H1 (cell line): ENCODE measurements around the gene DPM2.

Source experiments
- BACH1 ChIP-seq: IDR thresholded peaks from 2 replicates; pipeline ENCODE4 v1.6.1; 2012; ENCODE audit warnings: low read length, improper control_type of control experiment
- KDM1A ChIP-seq: fragments of 200-600, 300-600 bp; sonication (generic); IDR thresholded peaks from 2 replicates; pipeline ENCODE4 v1.7.1; 2016; ENCODE audit warnings: mild to moderate bottlenecking, low read length, borderline replicate concordance
- POLR2A ChIP-seq, 2 experiments: IDR thresholded peaks; 1 replicate in 1 of 2; 2 replicates in 1 of 2; pipeline ENCODE4 v1.6.1; 2011; ENCODE audit warnings: low read depth in 2 of 2, low read length in 2 of 2, mild to moderate bottlenecking in 2 of 2; ENCODE audit errors: control extremely low read depth in 1 of 2
- POLR2AphosphoS5 ChIP-seq: IDR thresholded peaks from 2 replicates; pipeline ENCODE4 v1.6.1; 2011; ENCODE audit warnings: low read depth, low read length
- RFX5 ChIP-seq: IDR thresholded peaks from 2 replicates; pipeline ENCODE4 v1.6.1; 2011; ENCODE audit warnings: low read depth, low read length, improper control_type of control experiment, borderline replicate concordance
- YY1 ChIP-seq: IDR thresholded peaks from 2 replicates; pipeline ENCODE4 v1.6.1; 2011; ENCODE audit warnings: low read depth, mild to moderate bottlenecking, low read length
- TF ChIP-seq, protein P1 (sequence below): IDR thresholded peaks from 2 replicates; pipeline ENCODE4 v1.6.1; 2011; ENCODE audit warnings: low read depth, mild to moderate bottlenecking, low read length; ENCODE audit not compliant: insufficient read depth
- TF ChIP-seq, protein P2 (sequence below): IDR thresholded peaks from 2 replicates; pipeline ENCODE4 v1.6.1; 2012; ENCODE audit warnings: inconsistent platforms
- TF ChIP-seq, protein P3 (sequence below), 3 experiments: IDR thresholded peaks; 1 replicate in 2 of 3; 2 replicates in 1 of 3; pipeline versions ENCODE4 v1.5.1 to v1.6.1; 2011; ENCODE audit warnings: low read length in 3 of 3, mild to moderate bottlenecking in 3 of 3, inconsistent platforms in 2 of 3, low read depth in 1 of 3, moderate library complexity in 1 of 3; ENCODE audit not compliant: insufficient read depth in 1 of 3; ENCODE audit errors: control extremely low read depth in 1 of 3

DNA sequence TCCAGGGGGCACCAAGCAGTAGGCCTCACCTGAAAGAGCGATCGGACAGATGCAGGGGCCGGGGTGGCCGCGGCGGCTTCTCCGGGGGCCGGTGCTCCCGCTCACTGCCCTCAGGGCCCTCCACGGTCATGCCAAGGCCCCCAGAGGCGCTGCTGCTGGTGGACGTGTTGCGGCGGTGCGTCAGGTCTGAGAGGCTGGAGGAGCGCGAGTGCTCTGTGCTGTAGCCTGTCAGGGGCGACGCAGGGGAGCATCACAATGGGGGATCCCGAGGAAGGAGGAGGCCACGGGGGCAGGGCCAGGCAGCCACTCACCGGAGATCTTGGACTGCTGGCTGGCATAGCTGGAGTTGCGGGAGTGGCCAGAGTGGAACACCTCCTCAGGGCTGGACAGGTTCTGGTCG, 7.7 kb upstream of the DPM2 start:
- TF ChIP-seq POLR2AphosphoS5 (no peak), BACH1 (no peak), KDM1A (no peak), POLR2A (IDR thresholded peaks at IDR 0.05; ENCODE audit: control extremely low read depth in 1 of 2, low read depth in 2 of 2, low read length in 2 of 2) (no peak), RFX5 (no peak), YY1 (no peak)
- TF ChIP-seq, protein P1, sequence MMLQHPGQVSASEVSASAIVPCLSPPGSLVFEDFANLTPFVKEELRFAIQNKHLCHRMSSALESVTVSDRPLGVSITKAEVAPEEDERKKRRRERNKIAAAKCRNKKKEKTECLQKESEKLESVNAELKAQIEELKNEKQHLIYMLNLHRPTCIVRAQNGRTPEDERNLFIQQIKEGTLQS: no peak
- TF ChIP-seq, protein P2, sequence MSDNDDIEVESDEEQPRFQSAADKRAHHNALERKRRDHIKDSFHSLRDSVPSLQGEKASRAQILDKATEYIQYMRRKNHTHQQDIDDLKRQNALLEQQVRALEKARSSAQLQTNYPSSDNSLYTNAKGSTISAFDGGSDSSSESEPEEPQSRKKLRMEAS: no peak
- TF ChIP-seq, protein P3, sequence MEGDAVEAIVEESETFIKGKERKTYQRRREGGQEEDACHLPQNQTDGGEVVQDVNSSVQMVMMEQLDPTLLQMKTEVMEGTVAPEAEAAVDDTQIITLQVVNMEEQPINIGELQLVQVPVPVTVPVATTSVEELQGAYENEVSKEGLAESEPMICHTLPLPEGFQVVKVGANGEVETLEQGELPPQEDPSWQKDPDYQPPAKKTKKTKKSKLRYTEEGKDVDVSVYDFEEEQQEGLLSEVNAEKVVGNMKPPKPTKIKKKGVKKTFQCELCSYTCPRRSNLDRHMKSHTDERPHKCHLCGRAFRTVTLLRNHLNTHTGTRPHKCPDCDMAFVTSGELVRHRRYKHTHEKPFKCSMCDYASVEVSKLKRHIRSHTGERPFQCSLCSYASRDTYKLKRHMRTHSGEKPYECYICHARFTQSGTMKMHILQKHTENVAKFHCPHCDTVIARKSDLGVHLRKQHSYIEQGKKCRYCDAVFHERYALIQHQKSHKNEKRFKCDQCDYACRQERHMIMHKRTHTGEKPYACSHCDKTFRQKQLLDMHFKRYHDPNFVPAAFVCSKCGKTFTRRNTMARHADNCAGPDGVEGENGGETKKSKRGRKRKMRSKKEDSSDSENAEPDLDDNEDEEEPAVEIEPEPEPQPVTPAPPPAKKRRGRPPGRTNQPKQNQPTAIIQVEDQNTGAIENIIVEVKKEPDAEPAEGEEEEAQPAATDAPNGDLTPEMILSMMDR (IDR thresholded peaks at IDR 0.05; ENCODE audit: control extremely low read depth in 1 of 3, insufficient read depth in 1 of 3, low read depth in 1 of 3, low read length in 3 of 3): no peak
